PC-9 (cell line): ENCODE results near the gene LRP1B. TPM values are rescaled to one million over a fixed set of nuclear protein-coding genes. Genes with fewer than 3 reads are reported as not detected.

Experiments used
- BruUV-seq: library from RNA; stranded (reverse); fragments of 400-500 nt; replicated peaks from 2 replicates; lab custom pipeline; 2021; lab: Mats Ljungman, UMichigan
- CTCF ChIA-PET: fragments of 300-600 bp; sonication (Branson Sonifier 250); formaldehyde crosslinking; loops from one replicate; lab custom pipeline; 2022; ENCODE audit warnings: antibody characterized with exemption; lab: Charles Lee
- POLR2A ChIA-PET: fragments of 300-600 bp; sonication (Branson Sonifier 250); formaldehyde crosslinking; loops from one replicate; lab custom pipeline; 2022; ENCODE audit warnings: antibody characterized with exemption; ENCODE audit not compliant: unreplicated experiment; lab: Charles Lee
- DNase-seq, 2 experiments: peaks; one replicate each; pipeline versions ENCODE4 v3.0.0 to v3.0.0-alpha.2; 2015 to 2022; ENCODE audit warnings: mixed read lengths in 1 of 2
- H2AFZ ChIP-seq: fragments of 200-600 bp; sonication (generic); 2 replicates; pipeline ENCODE4 v1.8.1; 2017; ENCODE audit warnings: antibody characterized with exemption
- H3F3A ChIP-seq: fragments of 200-600 bp; sonication (generic); 2 replicates; pipeline ENCODE4 v1.8.1; 2017; ENCODE audit warnings: antibody characterized with exemption, mild to moderate bottlenecking, low read depth; ENCODE audit not compliant: insufficient read depth
- H3K27ac ChIP-seq: fragments of 200-600 bp; sonication (generic); 2 replicates; pipeline ENCODE4 v1.6.1; 2016; ENCODE audit warnings: mixed run types
- H3K27me3 ChIP-seq: fragments of 200-600 bp; sonication (generic); 2 replicates; pipeline ENCODE4 v1.6.1; 2016; ENCODE audit warnings: low read depth, mixed run types; ENCODE audit not compliant: insufficient read depth
- H3K36me3 ChIP-seq: fragments of 200-600 bp; sonication (generic); 2 replicates; pipeline ENCODE4 v1.6.1; 2016; ENCODE audit warnings: low read depth, mixed run types
- H3K4me1 ChIP-seq: fragments of 200-600 bp; sonication (generic); replicated peaks from 2 replicates; pipeline ENCODE4 v1.6.1; 2016; ENCODE audit warnings: mixed run types; ENCODE audit not compliant: insufficient read depth
- H3K4me2 ChIP-seq: fragments of 200-600 bp; sonication (generic); 2 replicates; pipeline ENCODE4 v1.6.1; 2017; ENCODE audit warnings: mixed run types
- H3K4me3 ChIP-seq: fragments of 200-600 bp; sonication (generic); 2 replicates; pipeline ENCODE4 v1.6.1; 2016; ENCODE audit warnings: mixed run types
- H3K79me2 ChIP-seq: fragments of 200-600 bp; sonication (generic); 2 replicates; pipeline ENCODE4 v1.6.1; 2017; ENCODE audit warnings: low read depth, mixed run types
- H3K9me2 ChIP-seq: fragments of 200-600 bp; sonication (generic); 2 replicates; pipeline ENCODE4 v1.8.1; 2017; ENCODE audit warnings: mild to moderate bottlenecking; ENCODE audit not compliant: insufficient read depth
- H3K9me3 ChIP-seq: fragments of 200-600 bp; sonication (generic); 2 replicates; pipeline ENCODE4 v1.8.1; 2016; ENCODE audit warnings: low read depth; ENCODE audit not compliant: insufficient read depth
- H4K20me1 ChIP-seq: fragments of 200-600 bp; sonication (generic); 2 replicates; pipeline ENCODE4 v1.8.1; 2017; ENCODE audit not compliant: insufficient read depth
- CTCF ChIP-seq: fragments of 200-600 bp; sonication (generic); conservative IDR thresholded peaks from 2 replicates; pipeline ENCODE4 v1.6.1; 2017; ENCODE audit warnings: mixed run types, antibody characterized with exemption, mild to moderate bottlenecking, moderate library complexity
- EZH2 ChIP-seq: fragments of 200-600 bp; sonication (generic); IDR thresholded peaks from 2 replicates; pipeline ENCODE4 v1.8.0; 2017; ENCODE audit warnings: antibody characterized with exemption, low read depth
- intact Hi-C: fragments of 100-400 bp; cut with micrococcal nuclease; formaldehyde crosslinking; loops from one replicate; pipeline ENCODE4 v1.10.0; 2022; ENCODE audit not compliant: unreplicated experiment
- total RNA-seq: library from RNA; stranded (reverse); gene quantifications from 2 replicates; pipeline ENCODE4 v1.2.3, GENCODE V29; 2021

LRP1B gene
- total RNA-seq, 1 experiment from 2014 or later: 1.7 TPM

- no peak overlapping the region for H3K4me2 ChIP-seq
- H3K79me2 ChIP-seq: no peaks in the 10 kb centered on the region
- no peaks in the 10 kb centered on the region for H4K20me1 ChIP-seq
- intact Hi-C loops: no loop called here
- H3F3A ChIP-seq: no peaks in the 10 kb centered on the region
- no peaks in the 10 kb centered on the region for H3K9me3 ChIP-seq
- H3K27me3 ChIP-seq: no peaks in the 10 kb centered on the region
- H3K27ac ChIP-seq: no peak overlapping the region
- H3K36me3 ChIP-seq: no peaks in the 10 kb centered on the region
- BruUV-seq: no TSS peak
- ChIA-PET CTCF (no interaction called here), POLR2A (no interaction called here)
- no peaks in the 10 kb centered on the region for H3K4me1 ChIP-seq
- H3K4me3 ChIP-seq: no peak overlapping the region
- H3K9me2 ChIP-seq: no peaks in the 10 kb centered on the region
- H2AFZ ChIP-seq: no peak overlapping the region
- DNase-seq: no peak
- no peak for TF ChIP-seq CTCF
Measured at GRCh38 chr2:140187086-140187485, 1943.7 kb downstream of the LRP1B start.

- BruUV-seq: no TSS peak
- POLR2A ChIA-PET: no interaction called here
- DNase-seq: no peak
- H3K36me3 ChIP-seq: no peaks in the 10 kb centered on the region
- H4K20me1 ChIP-seq: no peaks in the 10 kb centered on the region
- H3F3A ChIP-seq: no peaks in the 10 kb centered on the region
- H3K9me3 ChIP-seq: no peaks in the 10 kb centered on the region
- no peak overlapping the region for H3K4me2 ChIP-seq
- no peaks in the 10 kb centered on the region for H3K9me2 ChIP-seq
- CTCF ChIA-PET: no interaction called here
- no peak for TF ChIP-seq EZH2
- TF ChIP-seq CTCF: no peak
- H3K79me2 ChIP-seq: no peaks in the 10 kb centered on the region
- H3K4me3 ChIP-seq: no peak overlapping the region
- no peaks in the 10 kb centered on the region for H3K27me3 ChIP-seq
- no peak overlapping the region for H3K27ac ChIP-seq
- no peak overlapping the region for H2AFZ ChIP-seq
- intact Hi-C loops: no loop called here
- no peaks in the 10 kb centered on the region for H3K4me1 ChIP-seq
Measured at GRCh38 chr2:140186313-140186712, 1944.5 kb downstream of the LRP1B start.

GRCh38 chr2:140185076-140185475, 1945.7 kb downstream of the LRP1B start:
- H3K4me3 ChIP-seq: no peak overlapping the region
- H3K4me2 ChIP-seq: no peak overlapping the region
- H3K27ac ChIP-seq: no peak overlapping the region
- H4K20me1 ChIP-seq: no peaks in the 10 kb centered on the region
- BruUV-seq: no TSS peak
- no peak for TF ChIP-seq EZH2
- TF ChIP-seq CTCF: no peak
- no peaks in the 10 kb centered on the region for H3K9me3 ChIP-seq
- no peaks in the 10 kb centered on the region for H3K9me2 ChIP-seq
- no peak for DNase-seq
- no peaks in the 10 kb centered on the region for H3K4me1 ChIP-seq
- no peaks in the 10 kb centered on the region for H3K36me3 ChIP-seq
- ChIA-PET POLR2A (no interaction called here), CTCF (no interaction called here)
- no peak overlapping the region for H2AFZ ChIP-seq
- H3K79me2 ChIP-seq: no peaks in the 10 kb centered on the region
- H3F3A ChIP-seq: no peaks in the 10 kb centered on the region
- H3K27me3 ChIP-seq: no peaks in the 10 kb centered on the region
- intact Hi-C loops: no loop called here
